Measurements from ENCODE around the gene GAS2L2. TPM values are rescaled to one million over a fixed set of nuclear protein-coding genes. Genes with fewer than 3 reads are reported as not detected.

Gene GAS2L2
- total and polyA plus RNA-seq, 5 donors from 2014 or later = not detected

DNA sequence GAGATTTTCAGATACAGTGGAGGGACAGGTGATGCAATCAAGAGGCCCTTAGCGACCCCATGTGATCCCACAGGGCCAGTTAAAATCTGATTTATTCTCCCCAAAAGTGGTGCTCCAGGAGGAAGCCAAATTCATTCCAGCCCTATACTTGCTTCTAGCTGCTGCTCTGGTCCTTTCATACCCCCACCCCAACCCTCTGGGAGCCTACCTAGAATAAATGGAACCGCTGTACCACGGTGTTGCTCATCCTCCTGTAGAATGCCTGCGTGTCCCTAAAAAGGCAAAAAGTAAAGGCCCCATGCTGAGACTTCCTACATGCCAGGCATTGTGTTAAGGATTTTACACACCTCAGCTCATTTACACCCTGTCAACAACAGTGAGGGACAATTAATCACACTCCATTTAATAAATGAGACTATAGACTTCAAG lies 23.6 kb downstream of the GAS2L2 start:
- no peak overlapping the region for H3K27ac Mint-ChIP-seq
- H3K4me3 ChIP-seq (ENCODE audit: low read depth, low read length) = no peak overlapping the region
- ATAC-seq (ENCODE audit: low read depth in 2 of 2) (no peak), DNase-seq (no peak)
- H3K27me3 ChIP-seq (ENCODE audit: control insufficient read depth, insufficient read depth, low read length) = no peaks in the 10 kb centered on the region
- peaks cover 25% of the 10 kb centered on the region for H3K36me3 ChIP-seq (ENCODE audit: control insufficient read depth, insufficient read depth, low read length)
- peaks cover 15% of the 10 kb centered on the region for H3K27me3 Mint-ChIP-seq
- H3K4me3 Mint-ChIP-seq = peak overlapping the region in 2 of 4 donors; percentile 11 to 40
- H3K27ac ChIP-seq (ENCODE audit: insufficient read depth, low read length, poor library complexity, severe bottlenecking) = no peak overlapping the region
- H3K9me3 Mint-ChIP-seq = no peaks in the 10 kb centered on the region
- peaks cover 37% of the 10 kb centered on the region for H3K36me3 Mint-ChIP-seq
- H3K9me3 ChIP-seq (ENCODE audit: control insufficient read depth in 2 of 2, low read length in 2 of 2) = no peaks in the 10 kb centered on the region
- peaks cover 7% of the 10 kb centered on the region for H3K4me1 ChIP-seq (ENCODE audit: control insufficient read depth, insufficient read depth, low read length, poor library complexity, severe bottlenecking)
- H3K4me1 Mint-ChIP-seq = peaks cover 7 to 28% (median 11%) of the 10 kb centered on the region in 4 donors

DNA sequence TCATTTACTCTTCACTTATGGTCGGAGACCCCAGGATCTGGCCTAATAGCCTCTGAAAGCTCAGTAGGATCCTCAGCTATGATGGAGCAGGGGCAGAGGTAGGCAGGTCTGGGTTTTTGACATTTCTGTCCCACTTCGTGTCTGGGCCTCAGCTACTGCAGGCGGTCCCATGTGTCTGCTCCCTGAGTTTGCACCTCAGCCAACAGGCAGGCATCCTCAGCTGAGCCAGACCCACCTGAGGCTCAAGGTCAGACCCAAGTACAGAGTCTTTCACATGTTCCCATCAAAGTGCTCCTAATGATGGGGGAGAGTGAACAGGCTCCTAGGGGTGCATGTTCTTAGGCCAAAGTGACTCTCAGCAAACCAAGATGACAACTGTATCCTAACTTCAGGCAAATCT lies 24.5 kb downstream of the GAS2L2 start:
- DNase-seq (no peak), ATAC-seq (ENCODE audit: low read depth in 2 of 2) (no peak)
- peaks cover 34% of the 10 kb centered on the region for H3K36me3 ChIP-seq (ENCODE audit: control insufficient read depth, insufficient read depth, low read length)
- no peaks in the 10 kb centered on the region for H3K9me3 ChIP-seq (ENCODE audit: control insufficient read depth in 2 of 2, low read length in 2 of 2)
- peaks cover 15% of the 10 kb centered on the region for H3K27me3 Mint-ChIP-seq
- peaks cover 45% of the 10 kb centered on the region for H3K36me3 Mint-ChIP-seq
- no peak overlapping the region for H3K4me3 ChIP-seq (ENCODE audit: low read depth, low read length)
- no peak overlapping the region for H3K27ac Mint-ChIP-seq
- H3K4me3 Mint-ChIP-seq = no peak overlapping the region
- no peaks in the 10 kb centered on the region for H3K9me3 Mint-ChIP-seq
- H3K4me1 ChIP-seq (ENCODE audit: control insufficient read depth, insufficient read depth, low read length, poor library complexity, severe bottlenecking) = peaks cover 7% of the 10 kb centered on the region
- no peak overlapping the region for H3K27ac ChIP-seq (ENCODE audit: insufficient read depth, low read length, poor library complexity, severe bottlenecking)
- H3K27me3 ChIP-seq (ENCODE audit: control insufficient read depth, insufficient read depth, low read length) = no peaks in the 10 kb centered on the region
- peaks cover 7 to 28% (median 11%) of the 10 kb centered on the region in 4 donors for H3K4me1 Mint-ChIP-seq

DNA sequence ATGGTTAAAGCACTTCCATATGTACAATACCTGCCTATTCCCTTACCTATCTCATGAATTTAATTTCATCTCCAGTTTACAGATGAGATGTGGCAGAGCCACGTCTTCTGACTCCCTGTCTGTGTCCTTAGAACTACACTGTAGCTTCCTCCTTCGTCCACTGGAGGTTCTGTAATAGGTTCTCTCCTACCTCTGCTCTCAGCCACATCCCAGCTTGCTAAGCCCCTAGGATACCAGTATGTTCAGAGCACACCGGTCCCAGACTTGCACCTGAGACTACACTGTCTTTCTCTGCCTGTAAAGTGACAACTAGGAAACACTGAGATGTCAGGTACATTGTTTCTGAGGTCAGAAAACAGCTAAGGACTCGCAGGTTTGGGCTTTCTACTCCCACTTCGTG lies 25.4 kb downstream of the GAS2L2 start:
- Mint-ChIP-seq H3K27me3 (peaks cover 11% of the 10 kb centered on the region), H3K9me3 (no peaks in the 10 kb centered on the region)
- no peak for ATAC-seq (ENCODE audit: low read depth in 2 of 2)

DNA sequence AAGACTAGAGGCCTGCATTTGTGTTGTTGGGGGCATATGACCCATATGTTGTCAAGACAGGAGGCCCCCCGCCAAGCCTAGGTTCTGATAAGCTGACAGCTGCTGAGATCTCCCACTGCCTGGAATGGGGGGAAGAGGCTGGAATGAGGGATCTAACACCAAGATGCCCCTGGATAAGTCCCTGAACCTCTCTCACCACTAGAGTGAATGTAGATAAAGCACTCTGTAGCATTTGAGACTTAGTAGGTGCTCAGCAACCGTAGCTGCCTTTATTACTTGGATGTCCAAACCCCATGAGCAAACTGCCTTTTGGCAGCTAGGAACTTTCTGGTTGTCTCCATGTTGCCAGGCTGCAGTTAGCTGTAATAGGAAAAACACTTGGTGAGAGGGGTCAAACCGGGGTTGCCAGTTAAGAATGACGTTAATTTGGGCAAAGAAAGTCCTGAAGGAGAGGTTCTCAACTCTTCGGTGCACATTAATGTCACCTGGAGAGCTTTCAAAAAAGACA lies 26.0 kb downstream of the GAS2L2 start:
- Histone ChIP-seq H3K27ac (ENCODE audit: insufficient read depth, low read length, poor library complexity, severe bottlenecking) (no peak overlapping the region), H3K4me3 (ENCODE audit: low read depth, low read length) (no peak overlapping the region), H3K4me1 (ENCODE audit: control insufficient read depth, insufficient read depth, low read length, poor library complexity, severe bottlenecking) (peaks cover 7% of the 10 kb centered on the region), H3K9me3 (ENCODE audit: control insufficient read depth in 2 of 2, low read length in 2 of 2) (no peaks in the 10 kb centered on the region), H3K36me3 (ENCODE audit: control insufficient read depth, insufficient read depth, low read length) (peaks cover 45% of the 10 kb centered on the region), H3K27me3 (ENCODE audit: control insufficient read depth, insufficient read depth, low read length) (no peaks in the 10 kb centered on the region)
- Mint-ChIP-seq H3K27me3 (peaks cover 8% of the 10 kb centered on the region), H3K36me3 (peaks cover 52% of the 10 kb centered on the region), H3K4me1 (peaks cover 7 to 20% (median 11%) of the 10 kb centered on the region in 4 donors), H3K4me3 (no peak overlapping the region), H3K27ac (peak overlapping the region in 1 of 3 donors; percentile 9), H3K9me3 (no peaks in the 10 kb centered on the region)
- ATAC-seq (ENCODE audit: low read depth in 2 of 2) (no peak), DNase-seq (no peak)

More for the DNA sequence above, 25.4 kb downstream of the GAS2L2 start:
- Histone ChIP-seq H3K4me1 (ENCODE audit: control insufficient read depth, insufficient read depth, low read length, poor library complexity, severe bottlenecking) (peaks cover 7% of the 10 kb centered on the region), H3K4me3 (ENCODE audit: low read depth, low read length) (no peak overlapping the region), H3K9me3 (ENCODE audit: control insufficient read depth in 2 of 2, low read length in 2 of 2) (no peaks in the 10 kb centered on the region), H3K27me3 (ENCODE audit: control insufficient read depth, insufficient read depth, low read length) (no peaks in the 10 kb centered on the region), H3K36me3 (ENCODE audit: control insufficient read depth, insufficient read depth, low read length) (peaks cover 42% of the 10 kb centered on the region), H3K27ac (ENCODE audit: insufficient read depth, low read length, poor library complexity, severe bottlenecking) (no peak overlapping the region)
- no peak for DNase-seq
- H3K4me3 Mint-ChIP-seq = peak overlapping the region in 1 of 4 donors; percentile 55
- peak overlapping the region in 1 of 3 donors; percentile 9 for H3K27ac Mint-ChIP-seq
- peaks cover 52% of the 10 kb centered on the region for H3K36me3 Mint-ChIP-seq
- H3K4me1 Mint-ChIP-seq = peaks cover 7 to 26% (median 11%) of the 10 kb centered on the region in 4 donors

DNA sequence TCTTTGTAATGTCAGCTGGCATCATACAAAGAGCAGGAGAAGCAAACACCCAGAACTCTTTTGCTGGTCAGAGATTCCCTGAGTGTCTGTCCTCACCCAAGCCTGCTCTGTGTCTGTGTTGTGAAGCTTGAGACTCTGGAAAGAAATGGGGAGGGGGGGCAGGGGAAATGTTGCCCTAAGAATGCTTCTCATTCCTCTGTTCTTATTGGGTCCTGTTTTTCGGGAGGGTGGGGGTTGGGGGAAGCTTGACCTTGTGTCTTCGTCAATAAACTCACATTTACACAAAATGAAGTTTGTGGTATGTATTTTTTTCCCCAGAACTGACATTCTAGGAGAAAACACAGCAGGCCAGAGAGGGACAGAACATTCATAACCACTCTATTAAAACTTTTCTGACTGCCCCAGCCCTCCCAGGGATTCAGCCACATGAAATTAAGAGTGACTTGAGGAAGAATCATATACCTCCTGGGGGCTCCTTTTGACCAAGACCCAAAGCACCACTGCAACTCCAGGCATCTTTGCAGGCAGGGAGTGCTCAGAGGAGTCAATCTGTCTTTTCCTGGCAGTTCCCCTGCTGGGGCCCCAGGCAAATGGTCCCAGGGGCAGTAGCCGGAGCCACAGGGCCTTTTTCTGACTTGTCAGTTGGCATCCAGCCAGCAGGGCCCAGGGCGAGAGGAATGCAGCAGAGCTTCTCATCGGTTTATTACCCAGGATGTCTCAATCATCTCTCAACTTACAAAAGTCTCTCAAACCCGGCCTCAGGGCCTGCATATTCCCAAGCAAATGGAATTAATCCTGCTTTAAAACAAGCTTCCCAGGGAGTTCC lies 26.7 kb downstream of the GAS2L2 start:
- peaks cover 52% of the 10 kb centered on the region for H3K36me3 Mint-ChIP-seq
- no peak overlapping the region for H3K27ac ChIP-seq (ENCODE audit: insufficient read depth, low read length, poor library complexity, severe bottlenecking)
- no peak for ATAC-seq (ENCODE audit: low read depth in 2 of 2)
- H3K36me3 ChIP-seq (ENCODE audit: control insufficient read depth, insufficient read depth, low read length) = peaks cover 51% of the 10 kb centered on the region
- peaks cover 8% of the 10 kb centered on the region for H3K27me3 Mint-ChIP-seq
- peaks cover 7 to 20% (median 11%) of the 10 kb centered on the region in 4 donors for H3K4me1 Mint-ChIP-seq
- peak overlapping the region in 1 of 3 donors; percentile 56 for H3K27ac Mint-ChIP-seq
- H3K4me1 ChIP-seq (ENCODE audit: control insufficient read depth, insufficient read depth, low read length, poor library complexity, severe bottlenecking) = peaks cover 5% of the 10 kb centered on the region
- no peaks in the 10 kb centered on the region for H3K9me3 Mint-ChIP-seq
- H3K4me3 Mint-ChIP-seq = no peak overlapping the region
- no peak overlapping the region for H3K4me3 ChIP-seq (ENCODE audit: low read depth, low read length)
- DNase-seq = no peak
- no peaks in the 10 kb centered on the region for H3K27me3 ChIP-seq (ENCODE audit: control insufficient read depth, insufficient read depth, low read length)
- H3K9me3 ChIP-seq (ENCODE audit: control insufficient read depth in 2 of 2, low read length in 2 of 2) = no peaks in the 10 kb centered on the region

DNA sequence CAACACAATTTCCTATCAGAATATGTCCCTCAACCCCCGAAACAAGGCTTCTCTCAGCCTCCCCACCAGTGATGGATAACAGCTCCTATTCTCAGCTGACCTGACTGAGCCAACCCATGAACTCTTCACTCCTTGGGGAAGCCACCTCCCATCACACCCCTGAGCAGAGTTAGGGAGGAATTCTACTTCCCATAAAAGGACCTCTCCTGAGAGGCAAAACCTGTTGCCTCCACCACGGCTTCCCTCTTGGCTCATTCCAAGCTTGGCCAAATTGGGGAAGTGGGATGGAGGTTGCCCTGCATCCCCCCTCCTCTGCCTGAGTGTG lies 27.3 kb downstream of the GAS2L2 start:
- Histone ChIP-seq H3K4me3 (ENCODE audit: low read depth, low read length) (no peak overlapping the region), H3K36me3 (ENCODE audit: control insufficient read depth, insufficient read depth, low read length) (peaks cover 57% of the 10 kb centered on the region), H3K9me3 (ENCODE audit: control insufficient read depth in 2 of 2, low read length in 2 of 2) (no peaks in the 10 kb centered on the region), H3K4me1 (ENCODE audit: control insufficient read depth, insufficient read depth, low read length, poor library complexity, severe bottlenecking) (no peaks in the 10 kb centered on the region), H3K27me3 (ENCODE audit: control insufficient read depth, insufficient read depth, low read length) (no peaks in the 10 kb centered on the region), H3K27ac (ENCODE audit: insufficient read depth, low read length, poor library complexity, severe bottlenecking) (no peak overlapping the region)
- Mint-ChIP-seq H3K36me3 (peaks cover 55% of the 10 kb centered on the region), H3K27ac (peak overlapping the region in 1 of 3 donors; percentile 56), H3K27me3 (peaks cover 2% of the 10 kb centered on the region), H3K4me3 (no peak overlapping the region), H3K9me3 (no peaks in the 10 kb centered on the region), H3K4me1 (peaks cover 4 to 14% (median 6%) of the 10 kb centered on the region in 4 donors)
- ATAC-seq (ENCODE audit: low read depth in 2 of 2) (no peak), DNase-seq (no peak)

DNA sequence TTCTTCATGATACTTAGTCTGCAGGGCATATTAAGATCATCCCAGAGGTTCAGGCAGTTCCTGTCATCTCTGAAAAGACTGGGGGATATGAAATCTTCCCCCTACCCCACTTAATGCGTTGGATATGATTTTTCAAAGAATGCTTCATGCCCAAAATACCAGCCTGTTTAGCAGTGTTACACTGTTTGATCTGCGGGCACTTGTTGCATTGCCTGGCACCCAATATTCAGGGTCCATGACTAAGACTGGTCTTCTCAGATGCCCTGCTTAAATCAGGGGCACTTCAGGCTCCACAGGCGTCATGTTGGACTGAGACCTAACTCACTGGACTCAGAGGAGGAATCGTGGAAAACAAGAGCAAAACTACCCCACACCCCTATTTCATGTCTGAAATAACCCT lies 28.0 kb downstream of the GAS2L2 start:
- H3K4me1 ChIP-seq (ENCODE audit: control insufficient read depth, insufficient read depth, low read length, poor library complexity, severe bottlenecking) = no peaks in the 10 kb centered on the region
- no peak overlapping the region for H3K27ac ChIP-seq (ENCODE audit: insufficient read depth, low read length, poor library complexity, severe bottlenecking)
- Mint-ChIP-seq H3K27me3 (no peaks in the 10 kb centered on the region), H3K4me3 (no peak overlapping the region), H3K36me3 (peaks cover 58% of the 10 kb centered on the region), H3K27ac (no peak overlapping the region), H3K4me1 (peaks cover 0 to 9% (median 2%) of the 10 kb centered on the region in 4 donors), H3K9me3 (no peaks in the 10 kb centered on the region)
- no peak overlapping the region for H3K4me3 ChIP-seq (ENCODE audit: low read depth, low read length)
- H3K9me3 ChIP-seq (ENCODE audit: control insufficient read depth in 2 of 2, low read length in 2 of 2) = no peaks in the 10 kb centered on the region
- ATAC-seq (ENCODE audit: low read depth in 2 of 2) (no peak), DNase-seq (no peak)
- H3K27me3 ChIP-seq (ENCODE audit: control insufficient read depth, insufficient read depth, low read length) = no peaks in the 10 kb centered on the region
- peaks cover 61% of the 10 kb centered on the region for H3K36me3 ChIP-seq (ENCODE audit: control insufficient read depth, insufficient read depth, low read length)

DNA sequence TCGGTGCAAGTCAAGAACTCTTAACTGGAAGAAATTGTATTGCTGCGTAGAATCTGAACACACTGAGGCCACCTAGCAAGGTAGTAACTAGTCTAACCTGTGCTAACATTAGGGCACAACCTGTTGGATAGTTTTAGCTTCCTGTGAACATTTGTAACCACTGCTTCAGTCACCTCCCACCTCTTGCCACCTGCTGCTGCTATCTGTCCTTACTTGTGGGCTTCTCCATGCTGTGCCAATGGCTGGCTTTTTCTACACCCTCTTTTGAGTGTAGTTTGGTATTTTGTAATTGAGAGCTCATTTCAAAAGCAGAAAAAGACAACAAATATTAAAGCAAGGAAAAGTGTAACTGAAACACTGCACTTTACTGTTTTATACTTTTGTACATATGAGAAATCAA lies 29.3 kb downstream of the GAS2L2 start:
- H3K9me3 ChIP-seq (ENCODE audit: control insufficient read depth in 2 of 2, low read length in 2 of 2) = no peaks in the 10 kb centered on the region
- H3K4me3 ChIP-seq (ENCODE audit: low read depth, low read length) = no peak overlapping the region
- H3K36me3 ChIP-seq (ENCODE audit: control insufficient read depth, insufficient read depth, low read length) = peaks cover 73% of the 10 kb centered on the region
- Mint-ChIP-seq H3K9me3 (no peaks in the 10 kb centered on the region), H3K27me3 (no peaks in the 10 kb centered on the region), H3K4me3 (no peak overlapping the region), H3K27ac (peak overlapping the region in 1 of 3 donors; percentile 52), H3K4me1 (no peaks in the 10 kb centered on the region), H3K36me3 (peaks cover 59% of the 10 kb centered on the region)
- no peaks in the 10 kb centered on the region for H3K4me1 ChIP-seq (ENCODE audit: control insufficient read depth, insufficient read depth, low read length, poor library complexity, severe bottlenecking)
- DNase-seq (no peak), ATAC-seq (ENCODE audit: low read depth in 2 of 2) (no peak)
- no peak overlapping the region for H3K27ac ChIP-seq (ENCODE audit: insufficient read depth, low read length, poor library complexity, severe bottlenecking)
- H3K27me3 ChIP-seq (ENCODE audit: control insufficient read depth, insufficient read depth, low read length) = no peaks in the 10 kb centered on the region
